ENCODE results near the gene LRP4. TPM values are rescaled to one million over a fixed set of nuclear protein-coding genes. Genes with fewer than 3 reads are reported as not detected.
A peak's percentile ranks its signal among the peaks of the same experiment; 100 is the strongest.

LRP4 gene
- total and polyA plus RNA-seq, 2 of the 13 experiments (the other 11 are each of a cell fraction or from before 2014, with no cell fraction given), result 4.7 to 13.3 TPM

- Histone ChIP-seq H2AFZ (ENCODE audit: low read length) (no peak overlapping the region), H3K27ac (ENCODE audit: extremely low read length, insufficient read depth, low read length) (no peak overlapping the region), H3K4me3 (replicated peaks in 1 of 3; ENCODE audit: insufficient read depth in 1 of 3, low read depth in 2 of 3, low read length in 3 of 3) (no peak overlapping the region), H3K27me3 (ENCODE audit: control insufficient read depth in 1 of 2, insufficient read depth in 2 of 2, low read length in 2 of 2) (no peaks in the 10 kb centered on the region), H3K4me1 (ENCODE audit: insufficient read depth, low read length) (no peaks in the 10 kb centered on the region), H4K20me1 (ENCODE audit: insufficient read depth, low read length) (no peaks in the 10 kb centered on the region), H3K79me2 (ENCODE audit: insufficient read depth, low read length) (no peaks in the 10 kb centered on the region), H3K9me3 (ENCODE audit: low read length) (no peaks in the 10 kb centered on the region), H3K36me3 (replicated peaks in 1 of 2; ENCODE audit: control insufficient read depth in 1 of 2, insufficient read depth in 2 of 2, low read length in 2 of 2) (peaks cover 13 to 65% of the 10 kb centered on the region in 2 experiments; a peak in 4 of 5 replicates), H3K4me2 (ENCODE audit: low read depth, low read length) (no peak overlapping the region), H3K9ac (ENCODE audit: insufficient read depth, low read depth, low read length) (no peak overlapping the region)
- 80% methylated on average over 3 of the region's 3 CpGs for WGBS (ENCODE audit: low lambda C conversion rate)
- intact Hi-C loops (cut with micrococcal nuclease; ENCODE audit: unreplicated experiment) (no loop called here), in situ Hi-C loops (cut with HindIII; ENCODE audit: extremely low pct_ligation_motif_present, low pct_unique_long_range_greater_than_20kb) (no loop called here)
- ATAC-seq (peak; percentile 77), DNase-seq (ENCODE audit: low spot score) (peak; percentile 25), FAIRE-seq (peak; percentile 83)
- no TSS peak for BruUV-seq (replicated peaks)
- CTCF ChIA-PET (ENCODE audit: low intra/inter-chr PET ratio, low total read pairs), result no interaction called here
- POLR2A ChIA-PET, result no interaction called here
- TF ChIP-seq BRCA1 (CRISPR knock-in tag; IDR thresholded peaks at IDR 0.05) (no peak), TFAP4 (IDR thresholded peaks at IDR 0.05; ENCODE audit: borderline replicate concordance, low read depth) (peak; percentile 86), ERF (CRISPR knock-in tag; IDR thresholded peaks at IDR 0.05) (no peak), CENPT (CRISPR knock-in tag; IDR thresholded peaks at IDR 0.05; ENCODE audit: low read depth) (no peak), BCLAF1 (IDR thresholded peaks at IDR 0.05) (no peak), CTCF (CRISPR knock-in tag; IDR thresholded peaks at IDR 0.05) (peak; percentile 60), STAG1 (CRISPR knock-in tag; IDR thresholded peaks at IDR 0.05) (peak; percentile 55), HNF4G (IDR thresholded peaks at IDR 0.05; ENCODE audit: borderline replicate concordance, low read depth, low read length) (no peak), HNF4G (CRISPR knock-in tag; IDR thresholded peaks at IDR 0.05; ENCODE audit: borderline replicate concordance, low read depth) (no peak), MIER3 (CRISPR knock-in tag; IDR thresholded peaks at IDR 0.05; ENCODE audit: borderline replicate concordance) (no peak), ZNF609 (CRISPR knock-in tag; IDR thresholded peaks at IDR 0.05; ENCODE audit: borderline replicate concordance) (no peak), KAT2B (IDR thresholded peaks at IDR 0.05; ENCODE audit: borderline replicate concordance, low read depth, low read length) (no peak), ZNF292 (CRISPR knock-in tag; IDR thresholded peaks at IDR 0.05; ENCODE audit: borderline replicate concordance, low read depth) (no peak), NR2F6 (IDR thresholded peaks at IDR 0.05) (0 out of 2 replicates have a peak, but pooled peaks have one; percentile 24), NR2F6 (CRISPR knock-in tag; IDR thresholded peaks at IDR 0.05) (no peak)
Observed at GRCh38 chr11:46808799-46809431, 109.4 kb downstream of the LRP4 start.

Measured in HepG2 (cell line).